Activated T-cell treated with anti-CD3 and anti-CD28 coated beads, Interleukin-2, amount 50 U/mL, for 72 hours (primary cell): ENCODE data around the gene CTBP2. TPM values are rescaled to one million over a fixed set of nuclear protein-coding genes. Genes with fewer than 3 reads are reported as not detected.

Experiments
- ATAC-seq, 2 donors: fragments of 150-1000 bp; cut with Tn5 transposase; replicated peaks in 1 of 2; 2 replicates each; pipeline ENCODE4 v1.10.0; 2021; ENCODE audit warnings: moderate library complexity in 2 of 2, mild to moderate bottlenecking in 1 of 2
- DNase-seq, 2 donors: peaks; one replicate each; pipeline ENCODE4 v3.0.0; 2021 to 2022; ENCODE audit warnings: mixed read lengths in 1 of 2
- H3K27ac Mint-ChIP-seq: one replicate; pipeline ENCODE4 v1.8.0; 2022; ENCODE audit warnings: mild to moderate bottlenecking, moderate library complexity, mixed read lengths
- H3K27me3 Mint-ChIP-seq: one replicate; pipeline ENCODE4 v1.8.0; 2022; ENCODE audit warnings: low read depth, mixed read lengths
- H3K36me3 Mint-ChIP-seq, 2 donors: one replicate each; pipeline ENCODE4 v1.8.0; 2022; ENCODE audit warnings: mixed read lengths in 2 of 2, mild to moderate bottlenecking in 1 of 2; ENCODE audit not compliant: insufficient read depth in 2 of 2
- H3K4me1 Mint-ChIP-seq: one replicate; pipeline ENCODE4 v1.8.0; 2022; ENCODE audit warnings: low read depth, mixed read lengths
- H3K4me3 Mint-ChIP-seq, 2 donors: one replicate each; pipeline ENCODE4 v1.8.0; 2022; ENCODE audit warnings: mild to moderate bottlenecking in 2 of 2, mixed read lengths in 2 of 2, moderate library complexity in 2 of 2
- H3K9me3 Mint-ChIP-seq, 2 donors: one replicate each; pipeline ENCODE4 v1.8.0; 2022; ENCODE audit warnings: mixed read lengths in 2 of 2
- total RNA-seq, 2 donors: library from RNA; stranded (reverse); gene quantifications; one replicate each; pipeline ENCODE4 v1.2.3, GENCODE V29; 2022

The CTBP2 gene
- total RNA-seq, 2 donors from 2014 or later = 0.72 to 2.5 TPM

DNA sequence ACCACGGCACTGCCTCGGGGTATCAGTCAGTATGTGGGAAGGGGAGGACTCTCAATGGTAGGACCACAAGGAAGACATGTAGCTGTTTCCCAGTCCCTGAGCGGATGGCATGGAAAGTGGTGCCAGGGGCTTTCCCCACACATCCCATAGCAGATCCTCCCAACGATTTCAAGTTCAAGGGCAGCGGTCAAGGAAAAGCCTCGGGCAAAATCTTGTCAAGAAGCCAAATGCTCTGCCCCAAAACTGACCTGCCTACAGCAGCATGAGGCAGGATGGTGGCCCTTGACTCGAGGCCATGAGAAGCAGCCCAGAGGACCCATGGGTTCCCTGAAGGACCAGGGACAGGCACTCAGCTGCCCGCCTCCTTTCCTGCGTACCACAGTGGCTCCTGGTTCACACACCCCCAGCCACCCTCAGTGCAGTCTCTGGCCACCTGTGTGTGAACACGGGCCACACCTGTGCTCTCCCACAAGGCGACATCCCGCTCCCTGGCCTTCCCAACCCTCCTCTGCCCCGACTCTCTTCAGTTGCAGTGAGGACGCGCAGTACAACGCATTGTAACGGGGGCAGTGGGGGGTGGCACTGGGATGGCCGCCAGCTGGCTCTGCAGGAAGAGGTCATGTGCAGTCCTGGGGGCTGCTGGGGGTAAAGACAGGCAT is 43.6 kb downstream of the CTBP2 start:
- Mint-ChIP-seq H3K36me3 (no peaks in the 10 kb centered on the region), H3K4me1 (no peaks in the 10 kb centered on the region), H3K4me3 (no peak overlapping the region), H3K27ac (no peak overlapping the region), H3K27me3 (no peaks in the 10 kb centered on the region), H3K9me3 (no peaks in the 10 kb centered on the region)
- DNase-seq (no peak), ATAC-seq (no peak)

DNA sequence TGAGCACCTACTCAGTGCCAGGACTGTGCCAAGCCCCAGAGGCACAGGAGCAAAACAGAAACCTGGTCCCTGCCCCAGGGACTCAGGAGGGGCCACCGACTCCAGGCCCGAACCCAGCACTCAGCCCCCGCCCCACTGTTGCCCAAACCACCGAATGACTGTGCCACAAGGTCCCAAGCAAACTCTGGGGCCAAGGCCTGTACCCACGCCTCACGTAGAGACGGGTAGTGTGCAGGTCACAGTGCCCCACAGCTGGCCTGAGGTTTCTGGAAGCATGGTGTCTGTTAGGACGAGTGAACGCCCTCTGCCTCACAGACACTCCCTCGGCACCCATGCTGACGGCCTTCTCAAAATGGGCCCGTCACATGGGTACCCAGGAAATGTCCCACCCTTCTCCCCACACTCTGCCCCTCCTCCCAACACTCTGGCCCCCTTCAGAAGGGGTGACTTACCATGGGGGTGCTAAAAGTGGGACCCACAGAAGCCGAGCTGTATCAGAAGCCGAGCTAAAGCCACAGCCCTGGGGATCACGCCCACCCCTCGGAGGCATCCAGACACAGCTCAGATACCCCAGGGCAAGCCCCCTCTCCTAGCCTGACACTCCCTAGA is 44.2 kb downstream of the CTBP2 start:
- DNase-seq (no peak), ATAC-seq (no peak)
- Mint-ChIP-seq H3K4me3 (no peak overlapping the region), H3K27me3 (no peaks in the 10 kb centered on the region), H3K9me3 (no peaks in the 10 kb centered on the region), H3K27ac (no peak overlapping the region), H3K36me3 (no peaks in the 10 kb centered on the region), H3K4me1 (no peaks in the 10 kb centered on the region)

GRCh38 chr10:125115409-125115808 is 45.0 kb downstream of the CTBP2 start:
- H3K27ac Mint-ChIP-seq = no peak overlapping the region
- DNase-seq (no peak), ATAC-seq (no peak)
- no peaks in the 10 kb centered on the region for H3K9me3 Mint-ChIP-seq
- no peaks in the 10 kb centered on the region for H3K27me3 Mint-ChIP-seq
- H3K36me3 Mint-ChIP-seq = no peaks in the 10 kb centered on the region
- no peaks in the 10 kb centered on the region for H3K4me1 Mint-ChIP-seq
- H3K4me3 Mint-ChIP-seq = no peak overlapping the region

DNA sequence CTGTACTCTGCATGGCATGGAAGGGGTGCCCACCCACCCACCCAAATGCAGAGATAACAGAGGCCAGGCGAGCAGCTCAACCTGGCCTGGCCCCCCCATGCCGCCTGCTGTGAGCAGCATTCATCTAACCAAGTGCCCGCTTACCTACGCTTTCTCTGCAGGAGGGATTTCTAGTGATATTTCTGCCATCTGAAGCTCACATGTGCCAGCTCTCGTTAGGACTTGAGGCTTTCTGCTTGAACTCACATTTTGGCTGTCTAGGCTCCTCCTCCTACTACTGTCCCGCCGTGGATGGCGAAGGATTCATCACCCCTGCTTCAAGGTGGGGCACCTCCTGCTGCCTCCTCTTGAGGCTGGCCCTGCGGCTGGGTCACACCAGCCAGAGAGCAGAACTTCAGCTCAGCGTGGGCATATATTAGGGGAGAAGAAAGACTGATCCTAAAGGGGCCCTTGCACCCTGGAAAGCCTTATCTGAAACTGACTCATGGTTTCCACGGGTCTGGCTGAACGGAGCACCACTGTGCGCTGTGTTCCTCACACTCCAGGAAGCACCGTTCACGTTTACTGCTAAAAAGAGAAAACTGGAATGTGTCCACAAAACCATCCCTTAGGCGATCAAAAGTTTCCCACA is 45.5 kb downstream of the CTBP2 start:
- Mint-ChIP-seq H3K27me3 (no peaks in the 10 kb centered on the region), H3K27ac (no peak overlapping the region), H3K4me3 (no peak overlapping the region), H3K36me3 (no peaks in the 10 kb centered on the region), H3K4me1 (no peaks in the 10 kb centered on the region), H3K9me3 (no peaks in the 10 kb centered on the region)
- DNase-seq (no peak), ATAC-seq (no peak)

DNA sequence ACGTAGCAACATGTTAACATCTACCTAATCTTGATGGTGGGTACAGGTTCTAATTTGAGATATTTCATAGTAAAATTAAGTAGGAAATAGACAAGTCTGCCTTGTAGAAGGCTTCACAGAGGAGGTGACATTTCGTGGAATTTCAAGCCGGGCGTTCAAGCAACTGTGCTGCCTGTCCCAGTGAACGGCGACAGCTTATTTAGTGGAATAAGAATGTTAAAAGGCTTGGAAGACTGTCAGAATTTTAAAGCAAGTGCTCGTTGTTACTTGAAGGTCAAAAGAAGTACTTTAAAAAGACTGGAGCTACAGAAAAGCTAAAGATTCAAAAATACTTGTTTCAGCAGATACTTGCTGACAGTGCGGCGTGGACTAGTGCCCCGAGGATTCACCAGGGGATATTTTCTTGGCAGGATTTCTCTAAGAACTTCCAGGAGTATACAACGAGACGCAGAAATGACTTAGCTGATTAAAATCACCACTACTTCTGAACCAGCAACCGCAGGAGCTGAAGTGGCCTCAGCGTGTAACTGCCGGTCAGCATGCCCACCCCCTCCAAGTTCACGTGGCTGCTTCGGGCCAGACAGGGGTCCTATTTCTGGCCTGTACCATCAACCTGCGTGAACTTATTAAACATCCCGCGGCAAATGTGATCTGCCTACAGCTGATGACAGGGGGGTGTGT is 46.5 kb downstream of the CTBP2 start:
- ATAC-seq (no peak), DNase-seq (no peak)
- Mint-ChIP-seq H3K36me3 (no peaks in the 10 kb centered on the region), H3K9me3 (no peaks in the 10 kb centered on the region), H3K27ac (no peak overlapping the region), H3K4me3 (no peak overlapping the region), H3K4me1 (no peaks in the 10 kb centered on the region), H3K27me3 (no peaks in the 10 kb centered on the region)

GRCh38 chr10:125112697-125113494 is 47.5 kb downstream of the CTBP2 start:
- H3K27me3 Mint-ChIP-seq = no peaks in the 10 kb centered on the region
- no peaks in the 10 kb centered on the region for H3K4me1 Mint-ChIP-seq
- H3K27ac Mint-ChIP-seq = no peak overlapping the region
- H3K36me3 Mint-ChIP-seq = no peaks in the 10 kb centered on the region
- DNase-seq (no peak), ATAC-seq (no peak)
- H3K9me3 Mint-ChIP-seq = peaks cover 0 to 2% of the 10 kb centered on the region in 2 donors
- H3K4me3 Mint-ChIP-seq = no peak overlapping the region

DNA sequence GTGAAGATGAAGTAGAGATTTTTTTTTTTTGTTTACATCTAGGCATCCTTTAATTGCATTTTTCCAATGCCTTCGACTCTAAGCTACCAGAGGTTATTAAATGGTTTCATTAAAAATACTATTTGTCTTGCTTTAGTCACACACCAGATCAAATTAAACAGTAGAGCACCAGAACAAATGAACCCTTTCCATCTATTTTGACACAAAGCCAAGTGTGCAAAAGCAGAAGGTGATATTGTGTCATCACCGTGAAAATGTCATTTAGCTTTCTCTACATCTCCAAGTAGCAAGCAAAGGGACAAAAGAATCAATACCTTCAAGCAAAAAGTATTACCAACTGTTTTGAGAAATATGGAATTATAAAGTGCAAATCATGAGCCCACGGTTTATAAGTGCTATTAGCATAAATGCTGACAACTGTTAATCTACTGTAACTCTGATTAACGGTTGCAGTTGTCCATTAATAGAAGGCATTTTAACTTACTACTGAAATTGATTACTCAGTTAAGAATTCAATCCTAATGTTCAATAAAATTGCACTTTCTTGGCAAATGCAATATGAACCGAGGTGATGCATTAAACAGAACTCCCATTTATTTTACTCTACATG is 49.1 kb downstream of the CTBP2 start:
- no peak overlapping the region for H3K27ac Mint-ChIP-seq
- H3K27me3 Mint-ChIP-seq = no peaks in the 10 kb centered on the region
- H3K36me3 Mint-ChIP-seq = no peaks in the 10 kb centered on the region
- DNase-seq (no peak), ATAC-seq (no peak)
- H3K4me1 Mint-ChIP-seq = no peaks in the 10 kb centered on the region
- peaks cover 0 to 4% of the 10 kb centered on the region in 2 donors for H3K9me3 Mint-ChIP-seq
- H3K4me3 Mint-ChIP-seq = no peak overlapping the region

GRCh38 chr10:125107965-125108580 is 52.3 kb downstream of the CTBP2 start:
- Mint-ChIP-seq H3K27ac (no peak overlapping the region), H3K27me3 (no peaks in the 10 kb centered on the region), H3K9me3 (peaks cover 0 to 4% of the 10 kb centered on the region in 2 donors), H3K4me1 (no peaks in the 10 kb centered on the region), H3K4me3 (no peak overlapping the region), H3K36me3 (no peaks in the 10 kb centered on the region)
- no peak for DNase-seq
- no peak for ATAC-seq

DNA sequence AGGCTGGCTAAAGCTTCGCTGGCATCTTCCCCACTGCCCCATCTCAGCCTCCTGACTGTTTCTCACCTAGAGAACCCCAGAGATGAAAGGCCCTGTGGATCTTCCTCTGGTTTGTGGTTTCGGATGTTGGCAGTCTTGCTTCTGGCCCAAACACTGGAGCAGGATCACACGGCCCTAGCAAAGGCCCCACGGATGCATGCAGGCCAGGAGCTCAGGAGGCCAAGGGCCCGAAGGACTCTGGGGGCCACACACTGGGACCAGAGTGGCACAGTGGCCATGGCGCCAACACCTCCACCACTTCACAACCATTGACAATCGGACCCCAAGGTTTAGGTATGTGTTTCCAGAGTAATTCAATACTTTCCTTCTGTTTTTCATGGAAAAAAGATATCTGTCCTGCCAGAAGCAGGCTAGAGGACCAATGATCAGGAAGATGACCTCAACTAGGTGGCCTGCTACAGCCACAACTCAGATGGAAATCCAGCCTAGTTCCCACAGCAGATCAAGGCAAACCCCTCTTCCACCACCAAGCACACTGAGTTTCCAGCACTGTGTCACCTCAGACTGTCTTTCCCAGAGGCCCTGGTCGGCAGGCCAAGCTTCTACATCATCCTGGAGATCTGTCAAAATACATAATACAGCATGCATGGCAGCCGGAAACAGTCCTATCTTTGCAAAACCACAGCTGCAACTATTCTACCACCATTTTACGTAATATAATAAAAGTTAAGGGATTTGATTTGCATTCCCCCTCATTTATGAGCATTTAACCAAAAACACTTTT is 53.0 kb downstream of the CTBP2 start:
- no peak overlapping the region for H3K4me3 Mint-ChIP-seq
- ATAC-seq (no peak), DNase-seq (no peak)
- peaks cover 0 to 4% of the 10 kb centered on the region in 2 donors for H3K9me3 Mint-ChIP-seq
- H3K27ac Mint-ChIP-seq = no peak overlapping the region
- no peaks in the 10 kb centered on the region for H3K27me3 Mint-ChIP-seq
- no peaks in the 10 kb centered on the region for H3K36me3 Mint-ChIP-seq
- no peaks in the 10 kb centered on the region for H3K4me1 Mint-ChIP-seq

GRCh38 chr10:125106586-125106985 is 53.8 kb downstream of the CTBP2 start:
- H3K4me1 Mint-ChIP-seq = no peaks in the 10 kb centered on the region
- H3K4me3 Mint-ChIP-seq = no peak overlapping the region
- DNase-seq (no peak), ATAC-seq (no peak)
- H3K36me3 Mint-ChIP-seq = no peaks in the 10 kb centered on the region
- no peak overlapping the region for H3K27ac Mint-ChIP-seq
- H3K9me3 Mint-ChIP-seq = peaks cover 0 to 4% of the 10 kb centered on the region in 2 donors
- H3K27me3 Mint-ChIP-seq = no peaks in the 10 kb centered on the region

GRCh38 chr10:125105706-125106255 is 54.6 kb downstream of the CTBP2 start:
- ATAC-seq (no peak), DNase-seq (no peak)
- Mint-ChIP-seq H3K27me3 (no peaks in the 10 kb centered on the region), H3K27ac (no peak overlapping the region), H3K4me1 (no peaks in the 10 kb centered on the region), H3K4me3 (no peak overlapping the region), H3K36me3 (no peaks in the 10 kb centered on the region), H3K9me3 (peaks cover 0 to 4% of the 10 kb centered on the region in 2 donors)
